Large intestine (tissue), 3 donors: Measurements from ENCODE around the gene CSKMT. TPM values are rescaled to one million over a fixed set of nuclear protein-coding genes. Genes with fewer than 3 reads are reported as not detected.

Experiments used
- DNase-seq, 2 donors: peaks; one replicate each; pipeline versions ENCODE4 v3.0.0 to v3.0.0-alpha.2; 2013
- H3K27ac ChIP-seq: one replicate; pipeline ENCODE4 v1.5.1; 2013; ENCODE audit warnings: low read length
- H3K27me3 ChIP-seq: 2 replicates; pipeline ENCODE4 v1.6.1; 2013; ENCODE audit warnings: low read length; ENCODE audit not compliant: control insufficient read depth, insufficient read depth
- H3K36me3 ChIP-seq: 2 replicates; pipeline ENCODE4 v1.6.1; 2013; ENCODE audit warnings: low read length; ENCODE audit not compliant: control insufficient read depth, insufficient read depth
- H3K4me1 ChIP-seq: one replicate; pipeline ENCODE4 v1.6.1; 2013; ENCODE audit warnings: low read length; ENCODE audit not compliant: control insufficient read depth, insufficient read depth
- H3K4me3 ChIP-seq: one replicate; pipeline ENCODE4 v1.5.1; 2013; ENCODE audit warnings: low read length
- H3K9me3 ChIP-seq: one replicate; pipeline ENCODE4 v1.6.1; 2013; ENCODE audit warnings: mild to moderate bottlenecking, low read depth, low read length, moderate library complexity; ENCODE audit not compliant: control insufficient read depth
- WGBS: methylation state at CpG from one replicate; pipeline ENCODE4 v1.1.5; 2013; ENCODE audit warnings: low lambda C conversion rate; ENCODE audit not compliant: insufficient coverage; 5-methylcytosine and 5-hydroxymethylcytosine counted together
- polyA plus RNA-seq: library from polyadenylated mRNA; unstranded; fragments of 120-200 nt; gene quantifications from one replicate; pipeline ENCODE4 v1.2.1, GENCODE V29; 2013

CSKMT gene
- polyA plus RNA-seq, 1 donor, result 8.7 TPM

DNA sequence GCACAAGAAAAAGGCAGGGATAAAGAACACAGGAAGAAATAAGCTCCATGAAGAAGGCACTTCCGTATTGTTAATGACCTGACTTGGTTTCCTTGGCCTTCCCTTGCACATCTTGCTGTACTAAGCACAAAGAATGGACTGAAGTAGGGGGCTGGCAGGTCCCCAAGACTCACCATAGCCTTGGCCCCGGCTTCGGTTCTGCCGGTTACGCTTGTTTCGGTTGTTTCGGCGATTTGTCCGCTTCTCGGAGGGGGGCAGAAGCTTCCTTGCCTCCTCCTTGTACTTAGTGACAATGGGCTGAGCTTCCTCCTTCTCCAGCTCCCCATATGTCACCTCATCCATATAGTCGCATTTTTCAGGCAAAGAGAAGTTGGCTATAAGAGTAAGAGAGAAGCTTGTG, 51.7 kb downstream of the CSKMT start:
- 100% methylated on average over 9 of the region's 11 CpGs for WGBS
- H3K4me3 ChIP-seq, result no peak overlapping the region
- no peak overlapping the region for H3K27ac ChIP-seq
- no peaks in the 10 kb centered on the region for H3K27me3 ChIP-seq
- no peak for DNase-seq
- peaks cover 82% of the 10 kb centered on the region for H3K36me3 ChIP-seq
- peaks cover 44% of the 10 kb centered on the region for H3K4me1 ChIP-seq
- no peaks in the 10 kb centered on the region for H3K9me3 ChIP-seq

Other genes with a start within 250 kb of the CSKMT start
- not detected for gene SCGB1A1, start 246.3 kb upstream of the CSKMT start, polyA plus RNA-seq
- gene AHNAK, start 118.5 kb upstream of the CSKMT start, polyA plus RNA-seq, result 134 TPM
- 2,426 TPM for gene EEF1G, start 91.4 kb upstream of the CSKMT start, polyA plus RNA-seq
- 18.7 TPM for gene TUT1, start 73.8 kb upstream of the CSKMT start, polyA plus RNA-seq
- gene MTA2, start 63.4 kb upstream of the CSKMT start, polyA plus RNA-seq, result 51.6 TPM
- gene EML3, start 52.5 kb upstream of the CSKMT start, polyA plus RNA-seq, result 25.3 TPM
- gene ROM1, start 52.1 kb upstream of the CSKMT start, polyA plus RNA-seq, result 4.5 TPM
- gene B3GAT3, start 43.3 kb upstream of the CSKMT start, polyA plus RNA-seq, result 40.0 TPM
- 272 TPM for gene GANAB, start 18.7 kb upstream of the CSKMT start, polyA plus RNA-seq
- gene INTS5, start 12.0 kb upstream of the CSKMT start, polyA plus RNA-seq, result 15.2 TPM
- gene C11orf98, start 102 bp upstream of the CSKMT start, polyA plus RNA-seq, result 60.4 TPM
- 10.4 TPM for gene UQCC3, start 6.4 kb downstream of the CSKMT start, polyA plus RNA-seq
- 5.7 TPM for gene LBHD1, start 7.0 kb downstream of the CSKMT start, polyA plus RNA-seq
- 146 TPM for gene UBXN1, start 13.8 kb downstream of the CSKMT start, polyA plus RNA-seq
- 2.9 TPM for gene LRRN4CL, start 24.2 kb downstream of the CSKMT start, polyA plus RNA-seq
- gene BSCL2, start 42.1 kb downstream of the CSKMT start, polyA plus RNA-seq, result 38.6 TPM
- 10.9 TPM for gene GNG3, start 42.4 kb downstream of the CSKMT start, polyA plus RNA-seq
- 65.1 TPM for gene HNRNPUL2, start 62.1 kb downstream of the CSKMT start, polyA plus RNA-seq
- 37.9 TPM for gene TTC9C, start 63.2 kb downstream of the CSKMT start, polyA plus RNA-seq
- gene ZBTB3, start 88.8 kb downstream of the CSKMT start, polyA plus RNA-seq, result 7.2 TPM
- gene POLR2G, start 96.3 kb downstream of the CSKMT start, polyA plus RNA-seq, result 87.5 TPM
- gene TAF6L, start 106.1 kb downstream of the CSKMT start, polyA plus RNA-seq, result 28.5 TPM
- 69.5 TPM for gene TMEM179B, start 122.1 kb downstream of the CSKMT start, polyA plus RNA-seq
- 18.4 TPM for gene TMEM223, start 126.7 kb downstream of the CSKMT start, polyA plus RNA-seq
- gene NXF1, start 140.1 kb downstream of the CSKMT start, polyA plus RNA-seq, result 89.3 TPM
- 42.4 TPM for gene STX5, start 166.7 kb downstream of the CSKMT start, polyA plus RNA-seq
- 0.76 TPM for gene TEX54, start 167.5 kb downstream of the CSKMT start, polyA plus RNA-seq
- gene WDR74, start 174.3 kb downstream of the CSKMT start, polyA plus RNA-seq, result 38.4 TPM
- gene SLC3A2, start 215.6 kb downstream of the CSKMT start, polyA plus RNA-seq, result 182 TPM